Thyroid gland (tissue), 4 donors: ENCODE results near the gene MAP3K12.

Experiments
- CTCF ChIP-seq, 6 experiments: fragments of 200-600 bp in 3 of 6; fragments of 450-650 bp in 3 of 6; sonication (generic) in 3 of 6; IDR thresholded peaks; one replicate each; pipeline ENCODE4 v1.5.1; 2016 to 2019; ENCODE audit warnings: antibody characterized with exemption in 6 of 6, mild to moderate bottlenecking in 2 of 6, inconsistent platforms in 1 of 6, moderate library complexity in 1 of 6
- POLR2A ChIP-seq, 2 donors: fragments of 450-650 bp; IDR thresholded peaks; one replicate each; pipeline ENCODE4 v1.6.1; 2017; ENCODE audit warnings: antibody characterized with exemption in 2 of 2, mild to moderate bottlenecking in 2 of 2, moderate library complexity in 1 of 2

DNA sequence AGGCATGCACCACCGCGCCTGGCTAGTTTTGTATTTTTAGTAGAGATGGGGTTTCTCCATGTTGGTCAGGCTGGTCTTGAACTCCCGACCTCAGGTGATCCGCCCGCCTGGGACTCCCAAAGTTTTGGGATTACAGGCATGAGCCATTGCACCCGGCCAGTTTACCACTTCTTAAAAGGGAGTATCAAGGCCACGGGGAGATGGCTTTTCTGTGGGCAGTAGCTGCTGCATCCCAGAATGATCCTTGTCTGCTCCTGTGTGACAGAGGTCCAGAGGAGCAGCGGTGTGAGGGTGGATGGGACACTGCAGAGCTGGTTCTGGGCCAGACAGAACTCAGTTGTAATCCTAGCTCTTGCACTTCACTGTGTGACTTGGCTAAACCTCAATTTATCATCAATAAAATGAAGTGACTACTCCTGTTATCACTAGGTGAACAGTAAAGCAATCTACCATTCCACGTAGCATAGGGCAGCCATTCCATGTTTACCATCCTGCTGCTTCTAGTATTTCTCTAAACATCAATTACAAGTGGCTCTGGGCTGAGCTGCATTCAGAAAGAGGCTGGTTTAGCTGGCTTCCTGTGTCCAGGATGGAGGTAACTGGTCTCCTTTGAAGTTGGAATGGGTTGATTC is 11.0 kb upstream of the MAP3K12 start:
- no peak for TF ChIP-seq CTCF (IDR thresholded peaks at IDR 0.05)
- TF ChIP-seq POLR2A (IDR thresholded peaks at IDR 0.05): no peak
